HepG2 (cell line): ENCODE measurements around the gene GRAMD2A. TPM values are rescaled to one million over a fixed set of nuclear protein-coding genes. Genes with fewer than 3 reads are reported as not detected.

Source experiments
- ATAC-seq: fragments of 200-7000 bp; cut with Tn5 transposase; 3 replicates; pipeline ENCODE4 v1.9.1; 2020; ENCODE audit warnings: mild to moderate bottlenecking, moderate library complexity
- BruUV-seq: library from RNA; stranded (reverse); fragments of 400-500 nt; replicated peaks from 2 replicates; lab custom pipeline; 2021; lab: Mats Ljungman, UMichigan
- CTCF ChIA-PET: fragments of 300-600 bp; formaldehyde crosslinking; extraction: SDS; loops from one replicate; lab custom pipeline; 2021; ENCODE audit warnings: low total read pairs, inconsistent platforms, low intra/inter-chr PET ratio; lab: Yijun Ruan, JAX
- POLR2A ChIA-PET: fragments of 350-600 bp; sonication (Branson Sonifier 250); formaldehyde crosslinking; loops from one replicate; lab custom pipeline; 2020; ENCODE audit warnings: antibody characterized with exemption, inconsistent platforms; lab: Yijun Ruan, JAX
- DNase-seq: peaks from one replicate; pipeline ENCODE4 v3.0.0-alpha.2; 2015; ENCODE audit warnings: low spot score
- FAIRE-seq: peaks from 3 replicates; lab custom pipeline; 2011; peaks lifted over from hg19 to GRCh38; lab: Jason Lieb, UNC
- H2AFZ ChIP-seq: one replicate; pipeline ENCODE4 v1.6.1; 2011; ENCODE audit warnings: low read length, inconsistent platforms
- H3K27ac ChIP-seq: fragments of 300-600 bp; 3 replicates; pipeline ENCODE4 v1.8.0; 2011; ENCODE audit warnings: mixed run types, mild to moderate bottlenecking, mixed read lengths, low read length, inconsistent platforms; ENCODE audit not compliant: insufficient read depth; ENCODE audit errors: extremely low read length
- H3K27me3 ChIP-seq, 2 experiments: fragments of 200-600 bp in 1 of 2; 2 replicates in 1 of 2; 3 replicates in 1 of 2; pipeline versions ENCODE4 v1.6.0 to v1.8.0; 2011; ENCODE audit warnings: low read length in 2 of 2, mild to moderate bottlenecking in 2 of 2, moderate library complexity in 2 of 2, inconsistent platforms in 1 of 2; ENCODE audit not compliant: insufficient read depth in 2 of 2, control insufficient read depth in 1 of 2
- H3K36me3 ChIP-seq, 2 experiments: fragments of 200-600 bp in 1 of 2; replicated peaks in 1 of 2; 2 replicates in 1 of 2; 3 replicates in 1 of 2; pipeline versions ENCODE4 v1.5.1 to v1.8.0; 2011; ENCODE audit warnings: low read length in 2 of 2, inconsistent platforms in 1 of 2; ENCODE audit not compliant: insufficient read depth in 2 of 2, control insufficient read depth in 1 of 2
- H3K4me1 ChIP-seq: 2 replicates; pipeline ENCODE4 v1.5.1; 2012; ENCODE audit warnings: low read length, inconsistent platforms; ENCODE audit not compliant: insufficient read depth
- H3K4me2 ChIP-seq: 2 replicates; pipeline ENCODE4 v1.6.0; 2011; ENCODE audit warnings: low read depth, low read length, inconsistent platforms
- H3K4me3 ChIP-seq, 3 experiments: fragments of 200-600 bp in 1 of 3; sonication (generic), shearing (Covaris generic) in 1 of 3; replicated peaks in 1 of 3; 2 replicates each; pipeline ENCODE4 v1.5.1; 2011 to 2016; ENCODE audit warnings: low read length in 3 of 3, inconsistent platforms in 2 of 3, low read depth in 2 of 3, mild to moderate bottlenecking in 2 of 3, control low read depth in 1 of 3, mixed read lengths in 1 of 3; ENCODE audit not compliant: insufficient read depth in 1 of 3
- H3K79me2 ChIP-seq: one replicate; pipeline ENCODE4 v1.6.1; 2011; ENCODE audit warnings: low read length, inconsistent platforms; ENCODE audit not compliant: insufficient read depth
- H3K9ac ChIP-seq: 2 replicates; pipeline ENCODE4 v1.6.0; 2011; ENCODE audit warnings: mild to moderate bottlenecking, low read depth, low read length, inconsistent platforms; ENCODE audit not compliant: insufficient read depth
- H3K9me3 ChIP-seq: 2 replicates; pipeline ENCODE4 v1.5.1; 2012; ENCODE audit warnings: mild to moderate bottlenecking, low read length
- H4K20me1 ChIP-seq: 2 replicates; pipeline ENCODE4 v1.6.0; 2011; ENCODE audit warnings: inconsistent platforms, mild to moderate bottlenecking, low read length, moderate library complexity; ENCODE audit not compliant: insufficient read depth
- ELF1 ChIP-seq: sonication (generic); formaldehyde crosslinking; IDR thresholded peaks from 2 replicates; pipeline ENCODE4 v1.4.0; 2020; ENCODE audit warnings: missing genetic modification reagents
- ETV6 ChIP-seq: sonication (generic); formaldehyde crosslinking; conservative IDR thresholded peaks from 2 replicates; pipeline ENCODE4 v1.4.0; 2020; ENCODE audit warnings: missing genetic modification reagents
- WGBS: methylation state at CpG from one replicate; pipeline ENCODE4 v1.1.6; 2017; ENCODE audit warnings: low lambda C conversion rate; 5-methylcytosine and 5-hydroxymethylcytosine counted together
- in situ Hi-C: cut with HindIII; loops from 2 replicates; pipeline ENCODE4 v1.10.0; 2017; ENCODE audit warnings: low pct_unique_long_range_greater_than_20kb; ENCODE audit not compliant: extremely low pct_ligation_motif_present
- intact Hi-C: fragments of 100-400 bp; cut with micrococcal nuclease; formaldehyde crosslinking; loops from one replicate; pipeline ENCODE4 v1.10.0; 2022; ENCODE audit not compliant: unreplicated experiment
- polyA plus RNA-seq, 8 experiments: library from polyadenylated mRNA; depleted of rRNA in 3 of 8; stranded (reverse) in 7 of 8; unstranded in 1 of 8; fragments of >200 nt; fragmentation: Illumina TruSeq in 4 of 8; extraction: Trizol in 4 of 8; gene quantifications; 2 replicates each; pipeline versions ENCODE4 v1.2.1 to v1.2.3, GENCODE V29; 2011 to 2016; ENCODE audit warnings: low read depth in 4 of 8, missing spikeins in 1 of 8, mixed read lengths in 1 of 8; ENCODE audit not compliant: insufficient read depth in 1 of 8
- total RNA-seq, 5 experiments: library from RNA; depleted of rRNA; stranded (reverse); fragments of >200 nt; fragmentation: Illumina TruSeq; extraction: Trizol; gene quantifications; 2 replicates each; pipeline ENCODE4 v1.2.3, GENCODE V29; 2016; ENCODE audit warnings: low read depth in 1 of 5

The GRAMD2A gene
- total and polyA plus RNA-seq, 2 of the 13 experiments (the other 11 are each of a cell fraction or from before 2014, with no cell fraction given) = 0.04 TPM; not detected in 1

DNA sequence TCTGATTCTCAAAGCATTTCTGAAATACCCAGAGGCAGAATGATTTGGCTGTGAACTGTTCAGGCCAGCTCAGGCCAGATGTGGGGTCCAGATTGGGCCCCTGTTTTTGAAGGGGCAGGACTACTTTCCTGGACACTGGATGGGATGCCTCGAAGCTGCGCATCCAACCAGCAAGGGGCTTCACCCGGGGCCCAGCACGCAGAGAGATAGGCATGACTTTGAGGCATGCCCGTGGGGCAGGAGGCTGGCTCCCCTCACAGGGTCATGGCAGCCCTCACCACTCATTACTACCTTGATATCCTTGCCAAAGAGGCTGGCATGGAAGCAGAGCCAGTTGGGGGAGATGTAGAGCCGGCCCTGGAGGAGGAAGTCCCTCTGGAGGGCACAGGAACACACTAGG lies 30.1 kb downstream of the GRAMD2A start:
- in situ Hi-C loops = no loop called here
- ChIA-PET CTCF (no interaction called here), POLR2A (no interaction called here)
- DNase-seq (no peak), FAIRE-seq (no peak), ATAC-seq (no peak)
- no peak overlapping the region for H2AFZ ChIP-seq
- no peak overlapping the region for H3K9ac ChIP-seq
- no peak for TF ChIP-seq ETV6 (CRISPR knock-in tag)
- H3K9me3 ChIP-seq = no peaks in the 10 kb centered on the region
- no peak overlapping the region for H3K4me3 ChIP-seq
- H3K27me3 ChIP-seq = peaks cover 6 to 36% of the 10 kb centered on the region in 2 experiments; a peak in 3 of 5 replicates
- no TSS peak for BruUV-seq
- no peak overlapping the region for H3K4me2 ChIP-seq
- H3K79me2 ChIP-seq = no peaks in the 10 kb centered on the region
- WGBS = 25% methylated on average over 1 of the region's 6 CpGs
- H4K20me1 ChIP-seq = no peaks in the 10 kb centered on the region
- H3K36me3 ChIP-seq = no peaks in the 10 kb centered on the region
- H3K4me1 ChIP-seq = peaks cover 29% of the 10 kb centered on the region
- no peak overlapping the region for H3K27ac ChIP-seq
- intact Hi-C loops = no loop called here

DNA sequence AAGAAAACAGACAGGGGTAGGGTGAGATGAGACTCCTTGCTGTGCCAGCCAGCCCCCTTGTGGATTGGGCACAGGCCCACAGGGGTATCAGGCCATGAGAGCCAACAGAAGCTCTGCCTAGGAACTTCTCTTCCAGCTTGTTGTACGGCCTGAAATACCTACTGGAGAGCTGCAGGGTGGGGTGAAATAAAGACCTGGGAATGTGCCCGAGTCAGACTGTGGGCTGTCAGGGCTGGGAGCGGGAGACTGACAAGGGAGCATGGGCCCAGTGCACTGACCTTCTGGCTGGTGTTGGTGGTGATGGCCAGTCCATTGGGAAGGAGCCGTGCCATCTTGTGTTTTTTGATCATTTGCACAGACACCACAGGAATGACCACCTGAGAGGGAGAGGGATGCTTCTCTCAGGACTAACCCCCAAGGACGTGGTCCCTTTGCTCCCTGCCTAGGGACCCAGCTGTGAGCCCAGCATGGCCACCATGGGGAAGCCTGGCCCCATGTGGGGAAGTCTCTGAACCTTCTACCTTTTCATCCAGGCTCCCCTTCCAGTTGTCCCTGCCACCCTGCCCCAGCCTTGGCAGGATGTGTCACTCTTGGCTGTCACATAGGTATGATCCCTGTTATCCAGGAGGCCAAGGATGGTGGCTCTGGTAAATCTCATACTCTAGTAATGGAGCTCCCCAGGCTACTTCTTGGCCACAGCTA lies 30.7 kb downstream of the GRAMD2A start:
- no peak overlapping the region for H2AFZ ChIP-seq
- no peaks in the 10 kb centered on the region for H3K36me3 ChIP-seq
- H3K4me1 ChIP-seq = peaks cover 34% of the 10 kb centered on the region
- BruUV-seq = no TSS peak
- in situ Hi-C loops (no loop called here), intact Hi-C loops (no loop called here)
- DNase-seq (no peak), FAIRE-seq (no peak), ATAC-seq (no peak)
- no peak overlapping the region for H3K9ac ChIP-seq
- TF ChIP-seq ELF1 (CRISPR knock-in tag) = no peak
- H3K4me3 ChIP-seq = no peak overlapping the region
- H3K79me2 ChIP-seq = no peaks in the 10 kb centered on the region
- no peak overlapping the region for H3K27ac ChIP-seq
- POLR2A ChIA-PET = no interaction called here
- H3K4me2 ChIP-seq = no peak overlapping the region
- 47% methylated on average over 2 of the region's 5 CpGs for WGBS
- CTCF ChIA-PET = no interaction called here
- no peaks in the 10 kb centered on the region for H4K20me1 ChIP-seq
- peaks cover 6 to 36% of the 10 kb centered on the region in 2 experiments; a peak in 3 of 5 replicates for H3K27me3 ChIP-seq
- H3K9me3 ChIP-seq = no peaks in the 10 kb centered on the region
